Hematopoietic multipotent progenitor cell treated with erythropoietin and hydrocortisone succinate and interleukin-3 and kit ligand, for 4 days (in vitro differentiated cells): ENCODE results near the gene USP3.
"Not testable (repeated sequence)": the region's sequence is repeated elsewhere in the genome, so short reads cannot be mapped to it uniquely, and the experiment has no call there.

Experiments used
- DNase-seq: peaks from one replicate; pipeline ENCODE4 v3.0.0-alpha.2; 2015

Gene USP3

GRCh38 chr15:63617147-63617546 lies 112.8 kb downstream of the USP3 start:
- DNase-seq: not testable (repeated sequence)

GRCh38 chr15:63617627-63618026 lies 113.2 kb downstream of the USP3 start:
- not testable (repeated sequence) for DNase-seq

- DNase-seq: not testable (repeated sequence)
Observed at GRCh38 chr15:63620760-63621159, 116.4 kb downstream of the USP3 start.

- no peak for DNase-seq
Observed at GRCh38 chr15:63623232-63623969, 119.0 kb downstream of the USP3 start.

- no peak for DNase-seq
Observed at GRCh38 chr15:63626955-63627354, 122.6 kb downstream of the USP3 start.

GRCh38 chr15:63628123-63628822 lies 123.9 kb downstream of the USP3 start:
- DNase-seq: no peak

- no peak for DNase-seq
Observed at GRCh38 chr15:63630036-63630751, 125.8 kb downstream of the USP3 start.

- DNase-seq: no peak
Observed at GRCh38 chr15:63633312-63633711, 128.9 kb downstream of the USP3 start.

- no peak for DNase-seq
Observed at GRCh38 chr15:63634154-63634553, 129.8 kb downstream of the USP3 start.

GRCh38 chr15:63636518-63637061 lies 132.2 kb downstream of the USP3 start:
- DNase-seq: no peak

- DNase-seq: no peak
Observed at GRCh38 chr15:63638839-63639238, 134.4 kb downstream of the USP3 start.

- no peak for DNase-seq
Observed at GRCh38 chr15:63640146-63640545, 135.8 kb downstream of the USP3 start.
